HepG2 (cell line): Measurements from ENCODE around the gene TECTB. TPM values are rescaled to one million over a fixed set of nuclear protein-coding genes. Genes with fewer than 3 reads are reported as not detected.

Experiments
- BCL6 ChIP-seq: IDR thresholded peaks from 2 replicates; pipeline ENCODE4 v1.6.1; 2016; ENCODE audit warnings: missing genetic modification reagents, missing compliant biosample characterization
- CREM ChIP-seq, 2 experiments: sonication (generic) in 1 of 2; formaldehyde crosslinking in 1 of 2; IDR thresholded peaks; 2 replicates each; pipeline versions ENCODE4 v1.4.0 to v1.6.1; 2016 to 2020; ENCODE audit warnings: antibody characterized with exemption in 1 of 2, mild to moderate bottlenecking in 1 of 2, missing genetic modification reagents in 1 of 2
- DDIT3 ChIP-seq: sonication (generic); formaldehyde crosslinking; IDR thresholded peaks from 2 replicates; pipeline ENCODE4 v1.4.0; 2020; ENCODE audit warnings: mild to moderate bottlenecking, missing genetic modification reagents
- KDM2A ChIP-seq: sonication (generic); formaldehyde crosslinking; IDR thresholded peaks from 2 replicates; pipeline ENCODE4 v1.4.0; 2020; ENCODE audit warnings: low read depth, missing genetic modification reagents, borderline replicate concordance
- MAF1 ChIP-seq: sonication (generic); formaldehyde crosslinking; IDR thresholded peaks from 2 replicates; pipeline ENCODE4 v1.5.0; 2020; ENCODE audit warnings: missing genetic modification reagents, borderline replicate concordance
- NFIC ChIP-seq: IDR thresholded peaks from 2 replicates; pipeline ENCODE4 v1.6.1; 2012; ENCODE audit warnings: mild to moderate bottlenecking, low read length, inconsistent platforms
- NR2F6 ChIP-seq, 2 experiments: IDR thresholded peaks; 2 replicates each; pipeline ENCODE4 v1.6.1; 2016; ENCODE audit warnings: antibody characterized with exemption in 1 of 2, mild to moderate bottlenecking in 1 of 2
- RXRA ChIP-seq: sonication (generic); formaldehyde crosslinking; IDR thresholded peaks from 2 replicates; pipeline ENCODE4 v1.5.1; 2020; ENCODE audit warnings: missing genetic modification reagents
- SOX13 ChIP-seq, 3 experiments: fragments of 450-650 bp in 1 of 3; sonication (generic) in 1 of 3; formaldehyde crosslinking in 1 of 3; IDR thresholded peaks in 2 of 3; conservative IDR thresholded peaks in 1 of 3; 2 replicates each; pipeline versions ENCODE4 v1.5.0 to v1.6.1; 2016 to 2020; ENCODE audit warnings: antibody characterized with exemption in 1 of 3, mild to moderate bottlenecking in 1 of 3, missing compliant biosample characterization in 1 of 3, missing genetic modification reagents in 1 of 3, moderate library complexity in 1 of 3
- SPEN ChIP-seq: sonication (generic); formaldehyde crosslinking; IDR thresholded peaks from 2 replicates; pipeline ENCODE4 v1.5.1; 2020; ENCODE audit warnings: low read depth, mild to moderate bottlenecking, missing genetic modification reagents
- TCF7 ChIP-seq: sonication (generic); IDR thresholded peaks from 2 replicates; pipeline ENCODE4 v1.6.1; 2016; ENCODE audit warnings: antibody characterized with exemption, low read depth
- ZBTB21 ChIP-seq: sonication (generic); formaldehyde crosslinking; IDR thresholded peaks from 2 replicates; pipeline ENCODE4 v1.4.0; 2020; ENCODE audit warnings: missing genetic modification reagents
- ZNF225 ChIP-seq: sonication (generic); formaldehyde crosslinking; IDR thresholded peaks from 2 replicates; pipeline ENCODE4 v1.4.0; 2020; ENCODE audit warnings: mild to moderate bottlenecking, missing genetic modification reagents
- ZNF407 ChIP-seq: sonication (generic); formaldehyde crosslinking; IDR thresholded peaks from one replicate; pipeline ENCODE4 v1.5.1; 2020; ENCODE audit warnings: mild to moderate bottlenecking, missing genetic modification reagents; ENCODE audit errors: not compliant biosample characterization
- ZNF567 ChIP-seq: sonication (generic); formaldehyde crosslinking; IDR thresholded peaks from 2 replicates; pipeline ENCODE4 v1.8.1; 2023; ENCODE audit warnings: mild to moderate bottlenecking, missing genetic modification reagents, borderline replicate concordance
- ZNF569 ChIP-seq: sonication (generic); formaldehyde crosslinking; IDR thresholded peaks from 2 replicates; pipeline ENCODE4 v1.5.0; 2020; ENCODE audit warnings: mild to moderate bottlenecking, missing genetic modification reagents, moderate library complexity, borderline replicate concordance
- polyA plus RNA-seq, 8 experiments: library from polyadenylated mRNA; depleted of rRNA in 3 of 8; stranded (reverse) in 7 of 8; unstranded in 1 of 8; fragments of >200 nt; fragmentation: Illumina TruSeq in 4 of 8; extraction: Trizol in 4 of 8; gene quantifications; 2 replicates each; pipeline versions ENCODE4 v1.2.1 to v1.2.3, GENCODE V29; 2011 to 2016; ENCODE audit warnings: low read depth in 4 of 8, missing spikeins in 1 of 8, mixed read lengths in 1 of 8; ENCODE audit not compliant: insufficient read depth in 1 of 8
- total RNA-seq, 5 experiments: library from RNA; depleted of rRNA; stranded (reverse); fragments of >200 nt; fragmentation: Illumina TruSeq; extraction: Trizol; gene quantifications; 2 replicates each; pipeline ENCODE4 v1.2.3, GENCODE V29; 2016; ENCODE audit warnings: low read depth in 1 of 5

Gene TECTB
- total and polyA plus RNA-seq, 2 of the 13 experiments (the other 11 are each of a cell fraction or from before 2014, with no cell fraction given) = 0.78 to 1.8 TPM

- no peak for TF ChIP-seq ZNF407 (CRISPR knock-in tag)
- TF ChIP-seq ZNF225 = no peak
- no peak for TF ChIP-seq ZBTB21
- TF ChIP-seq ZNF569 (CRISPR knock-in tag) = no peak
- no peak for TF ChIP-seq DDIT3 (CRISPR knock-in tag)
- TF ChIP-seq SPEN (CRISPR knock-in tag) = no peak
- 0 out of 2 replicates have a peak, but pooled peaks have one; percentile 47 for TF ChIP-seq NFIC
- TF ChIP-seq SOX13 (IDR thresholded peaks at IDR 0.05) = no peak
- TF ChIP-seq SOX13 (CRISPR knock-in tag; conservative IDR thresholded peaks at IDR 0.05 in 1 of 2, IDR thresholded peaks at IDR 0.05 in 1 of 2) = peak in 1 of 2 experiments; percentile 47; a peak in 1 of 4 replicates
- TF ChIP-seq CREM (IDR thresholded peaks at IDR 0.05) = peak; percentile 55; the same call in 1 of the 2 replicates
- TF ChIP-seq CREM (CRISPR knock-in tag; IDR thresholded peaks at IDR 0.05) = no peak
- TF ChIP-seq BCL6 (CRISPR knock-in tag) = peak; percentile 84
- TF ChIP-seq ZNF567 (CRISPR knock-in tag) = no peak
- peak; percentile 66 for TF ChIP-seq TCF7
- TF ChIP-seq RXRA (CRISPR knock-in tag) = peak; percentile 74; the same call in 1 of the 2 replicates
- no peak for TF ChIP-seq MAF1 (CRISPR knock-in tag)
- TF ChIP-seq KDM2A = no peak
- peak; percentile 45; the same call in 1 of the 2 replicates for TF ChIP-seq NR2F6 (IDR thresholded peaks at IDR 0.05)
- no peak for TF ChIP-seq NR2F6 (CRISPR knock-in tag; IDR thresholded peaks at IDR 0.05)
Observed at GRCh38 chr10:112332509-112333228, 49.5 kb downstream of the TECTB start (continued).
